Effector CD8-positive, alpha-beta T cell (primary cell): ENCODE data around the gene PRRX1.

ENCODE experiments used
- DNase-seq: peaks from one replicate; lab custom pipeline; 2025; lab: John Stamatoyannopoulos, UW

Gene PRRX1

DNA sequence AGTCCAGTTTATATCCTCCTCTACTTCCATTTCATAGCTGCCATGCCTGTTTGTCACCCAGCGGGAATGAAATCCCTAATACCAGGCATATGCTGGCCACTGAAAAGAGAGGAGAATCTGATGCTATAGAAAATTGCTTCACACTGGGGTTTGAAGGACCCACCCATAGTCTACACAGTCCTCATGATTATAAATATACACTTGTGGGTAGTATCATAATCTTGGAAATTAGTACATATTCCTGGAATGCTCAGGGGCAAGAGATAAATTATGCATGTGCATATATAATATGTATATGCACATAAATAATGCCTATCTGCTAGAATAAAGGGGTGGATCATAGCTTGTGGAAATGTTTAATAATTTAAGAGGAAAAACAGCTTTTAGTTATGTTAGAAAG, 105.8 kb downstream of the PRRX1 start:
- no peak for DNase-seq

GRCh38 chr1:170770254-170770653, 106.3 kb downstream of the PRRX1 start:
- no peak for DNase-seq

- no peak for DNase-seq
These were observed 112.3 kb downstream of the PRRX1 start for GRCh38 chr1:170776252-170776651.

DNA sequence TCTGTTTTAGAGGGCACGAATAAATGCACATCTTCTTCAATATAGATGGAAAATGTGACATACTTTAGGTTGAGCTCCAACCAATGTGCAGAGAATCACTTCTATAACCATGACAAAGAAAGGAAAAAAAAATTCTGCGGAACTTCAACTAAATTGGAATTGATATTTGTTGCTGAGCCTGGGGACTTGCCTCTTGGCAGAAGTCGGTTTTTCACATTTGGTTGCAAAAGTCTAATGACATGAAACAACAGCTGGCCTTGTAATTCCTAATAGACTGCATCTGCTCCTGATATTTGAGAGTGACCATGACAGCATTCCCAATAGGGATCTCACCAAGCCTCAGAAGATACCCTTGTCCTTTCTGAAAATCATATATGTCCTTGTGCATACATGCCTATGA, 112.8 kb downstream of the PRRX1 start:
- DNase-seq = no peak
